ENCODE data around the gene FGD3.

- TF ChIP-seq POLR2AphosphoS5 (IDR thresholded peaks at IDR 0.05; ENCODE audit: borderline replicate concordance, low read depth, low read length) (no peak), EZH2 (IDR thresholded peaks at IDR 0.05) (no peak), FOXP2 (optimal IDR thresholded peaks at IDR 0.05; ENCODE audit: control extremely low read depth, extremely low read length, insufficient read depth) (no peak)
Measured at GRCh38 chr9:93057703-93058354, 110.5 kb downstream of the FGD3 start.
